A673 (cell line): ENCODE results near the gene CD9.

Experiments used
- EZH2 ChIP-seq: fragments of 200-600 bp; sonication (generic); IDR thresholded peaks from 2 replicates; pipeline ENCODE4 v1.6.1; 2017; ENCODE audit warnings: borderline replicate concordance, low read depth, mild to moderate bottlenecking, mixed read lengths, antibody characterized with exemption, low read length; ENCODE audit not compliant: poor library complexity, severe bottlenecking
- TF ChIP-seq, protein P1 (sequence below): fragments of 300-800, 200-600 bp; sonication (generic); conservative IDR thresholded peaks from 2 replicates; pipeline ENCODE4 v1.5.1; 2017; ENCODE audit warnings: low read depth, mild to moderate bottlenecking, antibody characterized with exemption, low read length, moderate library complexity, mixed read lengths

DNA sequence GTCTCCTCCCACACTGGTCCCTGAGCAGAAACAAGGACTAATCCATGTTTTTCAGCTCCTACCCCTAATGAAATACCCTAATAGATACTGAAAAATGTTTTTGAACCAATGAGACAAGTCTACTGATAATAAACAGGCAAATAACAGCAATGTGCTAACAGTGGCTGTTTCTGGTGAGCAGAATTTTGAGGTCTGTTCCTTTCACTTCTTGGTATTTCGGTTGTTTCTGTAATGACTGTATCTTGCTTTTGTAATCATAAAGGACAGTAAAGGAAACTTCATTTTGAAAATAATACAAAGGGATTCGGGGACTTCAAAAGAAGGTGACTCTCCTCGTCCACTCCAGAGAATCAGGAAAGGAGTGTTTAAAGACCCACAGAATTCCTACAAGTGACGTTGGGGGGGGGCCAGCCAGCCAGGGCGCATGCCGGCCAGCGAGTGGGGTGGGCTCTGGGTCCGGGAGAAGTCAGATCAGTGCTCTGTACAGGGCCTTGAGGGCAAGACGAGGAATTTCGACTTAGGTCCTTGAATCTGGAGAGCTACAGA lies 1.1 kb upstream of the CD9 start:
- TF ChIP-seq, protein P1, sequence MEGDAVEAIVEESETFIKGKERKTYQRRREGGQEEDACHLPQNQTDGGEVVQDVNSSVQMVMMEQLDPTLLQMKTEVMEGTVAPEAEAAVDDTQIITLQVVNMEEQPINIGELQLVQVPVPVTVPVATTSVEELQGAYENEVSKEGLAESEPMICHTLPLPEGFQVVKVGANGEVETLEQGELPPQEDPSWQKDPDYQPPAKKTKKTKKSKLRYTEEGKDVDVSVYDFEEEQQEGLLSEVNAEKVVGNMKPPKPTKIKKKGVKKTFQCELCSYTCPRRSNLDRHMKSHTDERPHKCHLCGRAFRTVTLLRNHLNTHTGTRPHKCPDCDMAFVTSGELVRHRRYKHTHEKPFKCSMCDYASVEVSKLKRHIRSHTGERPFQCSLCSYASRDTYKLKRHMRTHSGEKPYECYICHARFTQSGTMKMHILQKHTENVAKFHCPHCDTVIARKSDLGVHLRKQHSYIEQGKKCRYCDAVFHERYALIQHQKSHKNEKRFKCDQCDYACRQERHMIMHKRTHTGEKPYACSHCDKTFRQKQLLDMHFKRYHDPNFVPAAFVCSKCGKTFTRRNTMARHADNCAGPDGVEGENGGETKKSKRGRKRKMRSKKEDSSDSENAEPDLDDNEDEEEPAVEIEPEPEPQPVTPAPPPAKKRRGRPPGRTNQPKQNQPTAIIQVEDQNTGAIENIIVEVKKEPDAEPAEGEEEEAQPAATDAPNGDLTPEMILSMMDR, result no peak
- no peak for TF ChIP-seq EZH2
